ENCODE results near the gene MLIP. TPM values are rescaled to one million over a fixed set of nuclear protein-coding genes. Genes with fewer than 3 reads are reported as not detected.
A peak's percentile ranks its signal among the peaks of the same experiment; 100 is the strongest.
"Not testable (repeated sequence)": the region's sequence is repeated elsewhere in the genome, so short reads cannot be mapped to it uniquely, and the experiment has no call there.

MLIP gene
- total RNA-seq, 4 donors from 2014 or later = 8.8 to 32.1 (median 15.3) TPM; not detected in 1

DNA sequence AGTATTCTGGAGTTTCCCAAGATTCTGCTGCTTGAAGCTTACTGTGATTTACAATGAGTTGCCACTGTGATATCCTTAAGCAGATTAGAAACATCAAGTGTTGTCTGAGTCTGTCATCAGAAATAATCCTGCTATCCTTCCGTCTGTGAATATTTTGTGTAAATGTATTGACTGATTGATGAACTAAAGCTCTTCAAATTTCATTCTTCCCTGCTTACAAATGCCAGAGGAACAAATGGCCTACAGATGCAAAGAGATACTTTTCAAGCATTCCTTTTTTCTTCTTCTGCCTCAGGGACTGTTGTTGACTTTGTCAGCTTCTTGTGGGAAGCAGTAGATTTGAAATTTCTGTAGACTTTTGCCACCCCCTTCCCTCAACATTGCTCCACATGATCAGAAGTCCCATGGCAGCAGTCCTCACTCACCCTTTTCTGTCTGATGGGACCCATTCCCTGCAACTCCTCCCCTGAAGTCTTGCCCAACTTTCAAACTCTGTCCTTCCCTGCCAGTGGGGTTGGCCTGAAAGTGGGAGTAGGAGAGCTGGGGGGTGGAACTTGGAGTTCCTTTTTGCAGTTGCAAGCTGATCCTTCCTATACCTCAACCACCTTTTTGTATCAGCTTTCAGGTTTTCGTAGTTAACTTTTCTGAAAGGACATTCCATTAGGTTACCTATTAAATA, 38.5 kb upstream of the MLIP start:
- TF ChIP-seq POLR2A (IDR thresholded peaks at IDR 0.05) = no peak
- TF ChIP-seq, protein P1, sequence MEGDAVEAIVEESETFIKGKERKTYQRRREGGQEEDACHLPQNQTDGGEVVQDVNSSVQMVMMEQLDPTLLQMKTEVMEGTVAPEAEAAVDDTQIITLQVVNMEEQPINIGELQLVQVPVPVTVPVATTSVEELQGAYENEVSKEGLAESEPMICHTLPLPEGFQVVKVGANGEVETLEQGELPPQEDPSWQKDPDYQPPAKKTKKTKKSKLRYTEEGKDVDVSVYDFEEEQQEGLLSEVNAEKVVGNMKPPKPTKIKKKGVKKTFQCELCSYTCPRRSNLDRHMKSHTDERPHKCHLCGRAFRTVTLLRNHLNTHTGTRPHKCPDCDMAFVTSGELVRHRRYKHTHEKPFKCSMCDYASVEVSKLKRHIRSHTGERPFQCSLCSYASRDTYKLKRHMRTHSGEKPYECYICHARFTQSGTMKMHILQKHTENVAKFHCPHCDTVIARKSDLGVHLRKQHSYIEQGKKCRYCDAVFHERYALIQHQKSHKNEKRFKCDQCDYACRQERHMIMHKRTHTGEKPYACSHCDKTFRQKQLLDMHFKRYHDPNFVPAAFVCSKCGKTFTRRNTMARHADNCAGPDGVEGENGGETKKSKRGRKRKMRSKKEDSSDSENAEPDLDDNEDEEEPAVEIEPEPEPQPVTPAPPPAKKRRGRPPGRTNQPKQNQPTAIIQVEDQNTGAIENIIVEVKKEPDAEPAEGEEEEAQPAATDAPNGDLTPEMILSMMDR (IDR thresholded peaks at IDR 0.05) = no peak
- H3K9me3 ChIP-seq = no peaks in the 10 kb centered on the region
- no peak overlapping the region for H3K4me3 ChIP-seq
- no peak for DNase-seq
- peaks cover 0 to 5% (median 0%) of the 10 kb centered on the region in 4 donors for H3K4me1 ChIP-seq
- no peaks in the 10 kb centered on the region for H3K36me3 ChIP-seq
- H3K27ac ChIP-seq = no peak overlapping the region
- H3K27me3 ChIP-seq = no peaks in the 10 kb centered on the region

DNA sequence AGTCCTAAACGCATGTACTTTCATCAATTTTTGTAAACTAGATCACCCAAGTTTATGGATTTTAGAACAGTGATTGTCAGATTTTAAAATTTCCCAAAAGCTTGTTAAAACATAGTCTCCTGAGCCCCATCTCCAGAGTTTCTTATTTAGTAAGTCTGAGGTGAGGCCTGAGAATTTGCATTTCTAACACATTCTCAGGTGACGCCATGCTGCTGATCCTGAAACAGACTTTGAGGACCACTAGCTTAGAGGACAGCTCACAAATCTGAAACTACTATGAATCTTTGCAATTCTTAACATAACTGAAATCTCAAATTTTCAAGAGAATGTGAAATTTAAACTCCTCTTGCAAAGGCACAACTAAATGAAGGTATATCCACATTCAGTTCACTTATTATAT, 37.8 kb upstream of the MLIP start:
- H3K27ac ChIP-seq = no peak overlapping the region
- DNase-seq = no peak
- TF ChIP-seq POLR2A (IDR thresholded peaks at IDR 0.05) = no peak
- TF ChIP-seq, protein P1 (IDR thresholded peaks at IDR 0.05) = no peak
- no peak overlapping the region for H3K4me3 ChIP-seq
- H3K27me3 ChIP-seq = no peaks in the 10 kb centered on the region
- H3K9me3 ChIP-seq = no peaks in the 10 kb centered on the region
- no peaks in the 10 kb centered on the region for H3K36me3 ChIP-seq
- H3K4me1 ChIP-seq = peaks cover 0 to 5% (median 0%) of the 10 kb centered on the region in 4 donors

DNA sequence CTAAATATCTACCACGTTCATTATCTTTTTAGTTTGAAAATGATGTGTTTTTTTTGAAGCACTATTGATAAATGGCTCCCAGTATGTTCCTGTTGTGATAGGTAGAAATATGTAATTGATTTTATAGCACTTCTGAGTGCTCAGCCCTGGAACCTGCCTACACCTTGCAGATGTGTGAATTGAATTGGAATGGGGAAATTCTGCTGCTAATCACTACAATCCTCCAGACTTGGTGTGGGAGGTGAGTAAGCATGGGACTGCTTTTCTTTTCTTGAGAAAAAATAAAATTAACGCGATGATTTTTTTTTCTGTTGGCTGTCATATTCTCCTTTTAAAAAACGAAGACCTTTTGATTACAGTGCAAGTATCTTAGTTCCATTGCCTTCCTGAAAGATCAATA, 37.1 kb upstream of the MLIP start:
- TF ChIP-seq, protein P1 (IDR thresholded peaks at IDR 0.05) = no peak
- TF ChIP-seq POLR2A (IDR thresholded peaks at IDR 0.05) = no peak
- Histone ChIP-seq H3K4me3 (no peak overlapping the region), H3K9me3 (no peaks in the 10 kb centered on the region), H3K27me3 (no peaks in the 10 kb centered on the region), H3K36me3 (no peaks in the 10 kb centered on the region), H3K4me1 (peaks cover 0 to 5% (median 0%) of the 10 kb centered on the region in 4 donors), H3K27ac (no peak overlapping the region)
- no peak for DNase-seq

DNA sequence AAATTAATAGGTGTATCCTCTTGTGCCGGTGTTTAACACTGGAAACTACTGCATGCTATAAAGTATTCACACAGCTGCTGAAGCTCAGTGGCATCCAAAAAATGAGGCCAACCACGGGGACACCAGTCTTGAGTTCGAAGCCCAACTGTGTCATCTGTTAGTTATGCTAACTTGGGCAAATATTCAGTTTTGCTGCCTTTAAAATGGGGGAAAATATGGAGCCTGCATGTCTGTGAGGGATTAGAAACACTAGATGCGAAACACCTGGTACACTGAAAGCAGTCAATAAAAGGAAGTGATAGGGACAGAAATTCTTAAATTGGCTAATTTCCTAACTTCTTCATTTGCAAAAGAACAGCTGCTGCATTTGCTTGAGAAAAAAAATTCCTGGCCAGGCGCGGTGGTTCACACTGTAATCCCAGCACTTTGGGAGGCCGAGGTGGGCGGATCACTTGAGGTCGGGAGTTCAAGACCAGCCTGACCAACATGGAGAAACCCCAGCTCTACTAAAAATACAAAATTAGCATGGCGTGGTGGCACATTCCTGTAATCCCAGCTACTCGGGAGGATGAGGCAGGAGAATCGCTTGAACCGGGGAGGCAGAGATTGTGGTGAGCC, 36.6 kb upstream of the MLIP start:
- no peak for DNase-seq
- Histone ChIP-seq H3K27me3 (no peaks in the 10 kb centered on the region), H3K36me3 (no peaks in the 10 kb centered on the region), H3K9me3 (no peaks in the 10 kb centered on the region), H3K27ac (no peak overlapping the region), H3K4me3 (no peak overlapping the region), H3K4me1 (peaks cover 0 to 5% (median 0%) of the 10 kb centered on the region in 4 donors)
- no peak for TF ChIP-seq POLR2A (IDR thresholded peaks at IDR 0.05)
- TF ChIP-seq, protein P1 (IDR thresholded peaks at IDR 0.05) = no peak

DNA sequence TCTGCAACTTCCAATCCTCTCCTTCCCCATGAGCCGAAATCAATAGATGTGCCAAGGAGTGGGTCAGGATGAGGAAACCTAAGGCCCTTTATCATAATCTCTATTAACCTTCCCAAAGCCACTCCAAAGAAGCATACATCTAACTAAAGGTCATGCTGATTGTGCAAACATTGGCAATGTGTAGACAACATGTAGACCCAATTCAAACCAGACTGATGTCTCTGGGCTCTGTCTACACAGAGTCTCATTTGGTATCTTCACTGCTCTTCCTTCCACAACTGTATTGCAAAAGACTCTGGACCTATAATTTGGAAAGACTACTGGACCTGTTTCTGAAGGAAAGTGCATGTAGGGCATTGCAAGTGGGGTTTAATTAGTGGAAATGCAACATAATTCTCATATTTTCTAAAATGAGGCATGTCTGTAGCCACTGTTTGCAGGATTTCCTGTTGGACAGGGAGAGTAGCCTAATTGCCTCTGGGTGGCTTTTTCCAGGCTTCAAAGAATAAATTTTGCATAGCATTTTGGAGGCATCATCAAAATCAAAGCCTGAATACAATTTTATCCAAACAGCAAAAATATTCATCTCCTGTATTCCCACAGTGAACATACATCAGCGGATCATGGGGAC, 35.0 kb upstream of the MLIP start:
- no peak for DNase-seq
- H3K36me3 ChIP-seq = no peaks in the 10 kb centered on the region
- TF ChIP-seq POLR2A (IDR thresholded peaks at IDR 0.05) = no peak
- TF ChIP-seq, protein P1 (IDR thresholded peaks at IDR 0.05) = no peak
- no peaks in the 10 kb centered on the region for H3K4me1 ChIP-seq
- H3K4me3 ChIP-seq = no peak overlapping the region
- H3K27me3 ChIP-seq = no peaks in the 10 kb centered on the region
- H3K27ac ChIP-seq = no peak overlapping the region
- no peaks in the 10 kb centered on the region for H3K9me3 ChIP-seq

DNA sequence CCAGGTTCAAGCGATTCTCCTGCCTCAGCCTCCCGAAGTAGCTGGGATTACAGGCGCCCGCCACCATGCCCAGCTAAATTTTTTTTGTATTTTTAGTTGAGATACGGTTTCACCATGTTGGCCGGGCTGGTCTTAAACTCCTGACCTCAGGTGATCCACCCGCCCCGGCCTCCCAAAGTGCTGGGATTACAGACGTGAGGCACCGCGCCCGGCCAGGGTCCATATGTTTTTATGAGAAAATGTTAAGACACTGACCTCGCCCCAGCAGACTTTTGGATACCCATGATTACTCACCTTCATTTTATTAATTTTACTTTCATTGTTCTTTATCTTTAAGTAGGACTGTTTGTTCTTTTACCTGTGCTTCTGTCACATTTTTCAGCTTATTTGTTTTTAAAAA, 29.7 kb upstream of the MLIP start:
- not testable (repeated sequence) for H3K9me3 ChIP-seq, H3K36me3 ChIP-seq, H3K4me3 ChIP-seq, H3K27ac ChIP-seq, H3K27me3 ChIP-seq
- H3K4me1 ChIP-seq = peaks cover 0 to 12% (median 0%) of the 10 kb centered on the region in 4 donors
- DNase-seq = peak in 1 of 3 donors; percentile 59

Data from Peyer's patch (tissue), 4 donors.